Measurements from ENCODE around the gene RCOR1.

Gene RCOR1

GRCh38 chr14:102588821-102589220 is 3.6 kb upstream of the RCOR1 start:
- TF ChIP-seq REST (IDR thresholded peaks at IDR 0.05; ENCODE audit: insufficient read depth in 1 of 2, low read depth in 2 of 2, low read length in 2 of 2) (no peak), POLR2AphosphoS5 (IDR thresholded peaks at IDR 0.05; ENCODE audit: low read depth, low read length) (no peak), FOXP2 (optimal IDR thresholded peaks at IDR 0.05; ENCODE audit: borderline replicate concordance, extremely low read depth, extremely low read length, insufficient read depth) (no peak), SIN3A (IDR thresholded peaks at IDR 0.05; ENCODE audit: borderline replicate concordance, insufficient read depth, low read length) (no peak), TAF1 (IDR thresholded peaks at IDR 0.05; ENCODE audit: borderline replicate concordance, insufficient read depth, low read length) (no peak)

- TF ChIP-seq POLR2AphosphoS5 (IDR thresholded peaks at IDR 0.05; ENCODE audit: low read depth, low read length) (no peak), REST (IDR thresholded peaks at IDR 0.05; ENCODE audit: insufficient read depth in 1 of 2, low read depth in 2 of 2, low read length in 2 of 2) (no peak), SIN3A (IDR thresholded peaks at IDR 0.05; ENCODE audit: borderline replicate concordance, insufficient read depth, low read length) (no peak)
These were observed 2.6 kb upstream of the RCOR1 start for GRCh38 chr14:102589761-102590290.

- TF ChIP-seq SIN3A (IDR thresholded peaks at IDR 0.05; ENCODE audit: borderline replicate concordance, insufficient read depth, low read length) = no peak
- TF ChIP-seq REST (IDR thresholded peaks at IDR 0.05; ENCODE audit: insufficient read depth in 1 of 2, low read depth in 2 of 2, low read length in 2 of 2) = no peak
- no peak for TF ChIP-seq POLR2AphosphoS5 (IDR thresholded peaks at IDR 0.05; ENCODE audit: low read depth, low read length)
These were observed 1.8 kb upstream of the RCOR1 start for GRCh38 chr14:102590667-102591099.

- TF ChIP-seq TAF1 (IDR thresholded peaks at IDR 0.05; ENCODE audit: borderline replicate concordance, insufficient read depth, low read length) (no peak), FOXP2 (optimal IDR thresholded peaks at IDR 0.05; ENCODE audit: borderline replicate concordance, extremely low read depth, extremely low read length, insufficient read depth) (no peak), REST (IDR thresholded peaks at IDR 0.05; ENCODE audit: insufficient read depth in 1 of 2, low read depth in 2 of 2, low read length in 2 of 2) (no peak), SIN3A (IDR thresholded peaks at IDR 0.05; ENCODE audit: borderline replicate concordance, insufficient read depth, low read length) (no peak), POLR2AphosphoS5 (IDR thresholded peaks at IDR 0.05; ENCODE audit: low read depth, low read length) (no peak)
These were observed 991 bp upstream of the RCOR1 start for GRCh38 chr14:102591372-102591943.

GRCh38 chr14:102592763-102593060 is 263 bp downstream of the RCOR1 start:
- TF ChIP-seq POLR2AphosphoS5 (IDR thresholded peaks at IDR 0.05; ENCODE audit: low read depth, low read length) (no peak), SIN3A (IDR thresholded peaks at IDR 0.05; ENCODE audit: borderline replicate concordance, insufficient read depth, low read length) (no peak), REST (IDR thresholded peaks at IDR 0.05; ENCODE audit: insufficient read depth in 1 of 2, low read depth in 2 of 2, low read length in 2 of 2) (no peak), TAF1 (IDR thresholded peaks at IDR 0.05; ENCODE audit: borderline replicate concordance, insufficient read depth, low read length) (no peak), FOXP2 (optimal IDR thresholded peaks at IDR 0.05; ENCODE audit: borderline replicate concordance, extremely low read depth, extremely low read length, insufficient read depth) (no peak)
